AG10803 (cell line): ENCODE data around the gene UBE2O.
A peak's percentile ranks its signal among the peaks of the same experiment; 100 is the strongest.

Experiments
- DNase-seq: peaks from one replicate; pipeline ENCODE4 v3.0.0; 2010; ENCODE audit warnings: low read depth
- H3K4me3 ChIP-seq: 2 replicates; pipeline ENCODE4 v1.5.1; 2011; ENCODE audit warnings: mild to moderate bottlenecking, low read length, control low read depth
- TF ChIP-seq, protein P1 (sequence below): conservative IDR thresholded peaks from 2 replicates; pipeline ENCODE4 v1.5.1; 2011; ENCODE audit warnings: mild to moderate bottlenecking, low read length, control low read depth, inconsistent platforms

Gene UBE2O

DNA sequence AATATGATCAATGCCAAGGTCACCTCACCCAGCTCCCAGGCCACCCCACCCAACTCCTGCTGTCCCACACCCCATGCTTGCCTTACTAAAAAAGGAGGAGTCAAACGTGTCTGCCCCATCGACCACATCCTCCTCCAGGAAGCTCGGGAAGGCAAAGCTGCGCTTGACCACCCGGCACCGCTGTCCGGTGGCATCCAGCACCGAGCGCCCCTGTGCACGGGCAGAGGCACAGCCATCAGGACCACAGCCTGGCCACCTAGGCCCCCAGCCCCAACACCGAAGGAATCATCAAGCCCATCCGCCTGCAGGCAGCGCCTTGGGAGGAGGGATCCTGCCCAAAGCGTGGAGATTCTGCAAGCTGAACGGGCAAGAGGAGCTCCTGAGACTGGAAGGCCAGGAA lies 24.6 kb upstream of the UBE2O start:
- no peak overlapping the region for H3K4me3 ChIP-seq
- no peak for DNase-seq
- TF ChIP-seq, protein P1, sequence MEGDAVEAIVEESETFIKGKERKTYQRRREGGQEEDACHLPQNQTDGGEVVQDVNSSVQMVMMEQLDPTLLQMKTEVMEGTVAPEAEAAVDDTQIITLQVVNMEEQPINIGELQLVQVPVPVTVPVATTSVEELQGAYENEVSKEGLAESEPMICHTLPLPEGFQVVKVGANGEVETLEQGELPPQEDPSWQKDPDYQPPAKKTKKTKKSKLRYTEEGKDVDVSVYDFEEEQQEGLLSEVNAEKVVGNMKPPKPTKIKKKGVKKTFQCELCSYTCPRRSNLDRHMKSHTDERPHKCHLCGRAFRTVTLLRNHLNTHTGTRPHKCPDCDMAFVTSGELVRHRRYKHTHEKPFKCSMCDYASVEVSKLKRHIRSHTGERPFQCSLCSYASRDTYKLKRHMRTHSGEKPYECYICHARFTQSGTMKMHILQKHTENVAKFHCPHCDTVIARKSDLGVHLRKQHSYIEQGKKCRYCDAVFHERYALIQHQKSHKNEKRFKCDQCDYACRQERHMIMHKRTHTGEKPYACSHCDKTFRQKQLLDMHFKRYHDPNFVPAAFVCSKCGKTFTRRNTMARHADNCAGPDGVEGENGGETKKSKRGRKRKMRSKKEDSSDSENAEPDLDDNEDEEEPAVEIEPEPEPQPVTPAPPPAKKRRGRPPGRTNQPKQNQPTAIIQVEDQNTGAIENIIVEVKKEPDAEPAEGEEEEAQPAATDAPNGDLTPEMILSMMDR = no peak

DNA sequence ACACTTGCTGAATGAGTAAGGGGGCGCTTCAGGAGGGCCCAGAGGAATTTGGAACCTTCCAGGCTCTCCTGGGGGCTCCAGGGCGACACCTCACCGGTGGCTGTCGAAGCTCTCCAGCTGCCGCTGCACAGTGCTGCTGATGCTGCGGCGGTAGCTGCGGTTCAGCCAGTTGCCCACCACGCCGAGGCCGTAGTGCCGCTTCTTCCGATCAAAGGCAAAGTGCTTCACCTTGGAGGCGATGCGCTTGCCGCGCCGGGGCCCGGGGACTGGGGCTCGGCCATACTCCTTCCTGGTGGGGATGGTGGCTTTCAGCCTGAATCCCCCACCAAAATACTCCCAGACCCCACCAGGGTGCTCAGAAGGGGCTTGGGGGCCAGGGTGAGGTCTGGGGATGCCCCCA lies 23.8 kb upstream of the UBE2O start:
- H3K4me3 ChIP-seq = no peak overlapping the region
- TF ChIP-seq, protein P1 = no peak
- no peak for DNase-seq

GRCh38 chr17:76475302-76475701 lies 22.4 kb upstream of the UBE2O start:
- H3K4me3 ChIP-seq = no peak overlapping the region
- DNase-seq = no peak
- TF ChIP-seq, protein P1 = no peak

- H3K4me3 ChIP-seq = no peak overlapping the region
- TF ChIP-seq, protein P1 = no peak
- DNase-seq = no peak
These were observed 21.9 kb upstream of the UBE2O start for GRCh38 chr17:76474894-76475293.

DNA sequence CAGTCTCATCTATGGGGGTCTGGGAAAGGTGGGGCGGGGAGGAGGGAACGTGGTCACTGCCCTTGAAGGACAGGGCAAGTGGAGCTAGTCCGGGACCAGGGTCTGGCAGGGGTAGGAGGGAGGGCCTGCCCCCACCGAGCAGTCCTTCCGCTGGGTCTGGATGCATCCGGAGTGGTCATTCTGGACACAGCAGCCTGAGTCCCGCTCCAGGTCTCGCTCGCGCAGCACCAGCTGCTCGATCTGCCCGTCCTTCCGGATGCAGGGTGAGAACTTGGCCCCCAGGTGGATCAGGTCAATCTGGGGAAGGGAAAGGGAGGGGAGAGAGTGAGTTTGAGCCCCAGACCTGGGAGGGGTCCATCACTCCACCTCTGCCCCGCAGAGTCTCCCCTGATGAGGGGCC lies 21.3 kb upstream of the UBE2O start:
- TF ChIP-seq, protein P1 = no peak
- no peak overlapping the region for H3K4me3 ChIP-seq
- no peak for DNase-seq

DNA sequence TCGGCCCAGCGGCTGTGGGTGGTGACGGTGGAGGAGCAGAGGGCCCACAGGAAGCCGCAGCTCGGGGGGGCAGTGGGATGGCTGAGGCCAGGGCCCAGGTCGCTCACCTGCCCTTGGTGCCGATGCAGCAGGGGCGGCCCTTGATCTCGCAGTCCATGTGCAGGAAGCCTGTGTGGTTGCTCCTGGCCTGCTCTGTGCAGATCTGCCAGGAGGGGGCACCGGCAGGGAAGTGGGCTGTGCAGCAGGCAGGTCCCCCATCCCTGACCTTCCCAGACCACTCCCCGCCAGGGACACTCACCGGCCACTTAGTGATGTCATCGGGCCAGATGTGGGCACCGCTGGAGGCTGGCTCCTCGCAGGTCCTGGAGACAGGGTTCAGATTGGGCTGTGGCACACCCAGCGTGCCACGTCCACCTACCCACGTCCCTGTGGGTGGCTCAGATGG lies 20.6 kb upstream of the UBE2O start:
- no peak for DNase-seq
- TF ChIP-seq, protein P1 = peak; percentile 26; the same call in 1 of the 2 replicates
- no peak overlapping the region for H3K4me3 ChIP-seq

DNA sequence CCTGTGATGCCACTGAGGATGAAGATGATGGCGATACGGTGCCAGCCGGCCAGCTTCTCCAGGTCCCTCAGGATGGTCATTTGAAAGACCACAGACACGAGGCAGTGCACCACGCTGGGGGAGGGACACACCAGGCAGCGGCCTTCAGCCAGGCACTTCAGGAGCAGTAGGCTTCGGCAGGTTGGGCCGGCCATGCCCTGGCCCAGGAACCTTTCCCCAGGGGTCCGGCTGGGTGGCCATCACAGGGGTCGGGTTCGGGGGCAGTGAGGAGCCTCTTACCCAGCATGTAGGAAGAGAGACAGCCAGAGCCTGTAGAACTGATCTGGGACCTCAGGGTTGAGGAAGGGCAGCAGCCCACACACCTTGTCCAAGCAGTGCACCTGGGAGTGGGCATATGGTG lies 19.8 kb upstream of the UBE2O start:
- TF ChIP-seq, protein P1 = no peak
- DNase-seq = no peak

More for the DNA sequence above, 19.8 kb upstream of the UBE2O start:
- no peak overlapping the region for H3K4me3 ChIP-seq
